ENCODE data around the gene PALM3.

Gene PALM3

DNA sequence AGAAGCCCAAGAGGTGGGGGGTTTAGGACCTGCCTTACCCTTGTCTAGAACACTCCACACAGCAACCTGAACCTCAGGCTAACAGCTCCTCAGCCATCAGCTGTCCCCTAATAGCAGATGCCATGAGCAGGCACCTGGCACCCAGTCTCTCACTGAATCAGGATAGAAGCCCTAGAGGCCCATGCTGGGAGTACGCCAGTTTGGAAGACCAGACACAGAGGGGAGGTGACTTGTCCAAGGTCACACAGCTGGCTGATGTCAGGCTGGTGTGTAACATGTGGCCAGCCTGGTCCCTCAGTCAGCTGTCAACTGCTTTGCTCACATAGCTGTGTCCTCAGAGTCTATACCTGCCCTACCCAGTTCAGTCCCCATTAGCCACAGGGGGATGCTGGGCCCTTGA, 41.4 kb upstream of the PALM3 start:
- H3K4me3 ChIP-seq (ENCODE audit: low read depth, low read length): no peak overlapping the region
- DNase-seq (ENCODE audit: low read depth): no peak
- TF ChIP-seq, protein P1, sequence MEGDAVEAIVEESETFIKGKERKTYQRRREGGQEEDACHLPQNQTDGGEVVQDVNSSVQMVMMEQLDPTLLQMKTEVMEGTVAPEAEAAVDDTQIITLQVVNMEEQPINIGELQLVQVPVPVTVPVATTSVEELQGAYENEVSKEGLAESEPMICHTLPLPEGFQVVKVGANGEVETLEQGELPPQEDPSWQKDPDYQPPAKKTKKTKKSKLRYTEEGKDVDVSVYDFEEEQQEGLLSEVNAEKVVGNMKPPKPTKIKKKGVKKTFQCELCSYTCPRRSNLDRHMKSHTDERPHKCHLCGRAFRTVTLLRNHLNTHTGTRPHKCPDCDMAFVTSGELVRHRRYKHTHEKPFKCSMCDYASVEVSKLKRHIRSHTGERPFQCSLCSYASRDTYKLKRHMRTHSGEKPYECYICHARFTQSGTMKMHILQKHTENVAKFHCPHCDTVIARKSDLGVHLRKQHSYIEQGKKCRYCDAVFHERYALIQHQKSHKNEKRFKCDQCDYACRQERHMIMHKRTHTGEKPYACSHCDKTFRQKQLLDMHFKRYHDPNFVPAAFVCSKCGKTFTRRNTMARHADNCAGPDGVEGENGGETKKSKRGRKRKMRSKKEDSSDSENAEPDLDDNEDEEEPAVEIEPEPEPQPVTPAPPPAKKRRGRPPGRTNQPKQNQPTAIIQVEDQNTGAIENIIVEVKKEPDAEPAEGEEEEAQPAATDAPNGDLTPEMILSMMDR (IDR thresholded peaks at IDR 0.05; ENCODE audit: low read depth, low read length, missing control alignments): no peak

DNA sequence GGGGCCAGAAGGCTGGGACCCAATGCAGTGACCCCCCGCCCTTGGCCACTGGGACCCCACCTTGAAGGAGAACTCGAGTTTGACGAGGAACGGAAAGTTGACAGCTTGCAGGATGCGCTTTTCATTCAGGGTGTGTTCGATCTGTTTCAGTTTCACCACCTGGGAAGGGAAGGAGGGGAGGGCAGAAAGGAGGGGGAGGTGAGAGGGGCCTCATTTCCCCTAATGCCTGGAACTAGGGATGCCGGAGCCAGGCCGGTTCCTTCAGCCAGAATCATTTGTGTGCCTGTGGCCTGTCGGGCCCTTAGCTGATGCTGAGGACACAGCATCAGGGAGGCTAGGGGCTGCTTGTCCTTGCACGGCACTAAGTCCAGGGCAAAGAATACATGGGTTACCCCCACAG, 40.9 kb upstream of the PALM3 start:
- no peak for DNase-seq (ENCODE audit: low read depth)
- H3K4me3 ChIP-seq (ENCODE audit: low read depth, low read length): no peak overlapping the region
- TF ChIP-seq, protein P1 (IDR thresholded peaks at IDR 0.05; ENCODE audit: low read depth, low read length, missing control alignments): no peak

DNA sequence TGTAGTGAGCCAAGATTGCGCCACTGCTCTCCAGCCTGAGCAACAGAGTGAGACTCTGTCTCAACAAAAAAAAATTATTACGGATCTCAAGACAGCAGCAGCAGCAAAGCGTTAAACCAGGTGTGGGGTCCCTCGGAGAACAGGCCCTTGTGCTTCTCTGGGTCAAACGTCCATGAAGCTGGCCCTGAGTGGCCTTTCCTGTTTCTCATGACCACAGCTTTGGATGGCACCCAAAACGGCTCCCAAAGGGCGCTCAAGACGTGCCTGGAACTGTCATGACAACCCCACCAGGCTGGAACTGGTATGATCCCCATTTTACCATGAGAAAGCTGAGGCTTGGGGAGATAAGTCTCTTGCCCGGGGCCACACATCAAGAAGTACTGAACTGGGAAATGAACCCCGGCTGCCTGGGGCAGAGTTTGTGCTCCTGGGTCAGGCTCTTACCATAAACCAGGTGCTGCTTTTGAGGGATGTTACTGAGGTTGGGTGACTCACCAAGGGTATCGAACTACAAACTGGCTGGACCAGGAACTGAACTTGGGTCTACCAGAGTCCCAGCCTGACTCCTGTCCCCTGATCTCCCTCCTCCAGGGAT, 40.3 kb upstream of the PALM3 start:
- no peak overlapping the region for H3K4me3 ChIP-seq (ENCODE audit: low read depth, low read length)
- TF ChIP-seq, protein P1 (IDR thresholded peaks at IDR 0.05; ENCODE audit: low read depth, low read length, missing control alignments): no peak
- no peak for DNase-seq (ENCODE audit: low read depth)

DNA sequence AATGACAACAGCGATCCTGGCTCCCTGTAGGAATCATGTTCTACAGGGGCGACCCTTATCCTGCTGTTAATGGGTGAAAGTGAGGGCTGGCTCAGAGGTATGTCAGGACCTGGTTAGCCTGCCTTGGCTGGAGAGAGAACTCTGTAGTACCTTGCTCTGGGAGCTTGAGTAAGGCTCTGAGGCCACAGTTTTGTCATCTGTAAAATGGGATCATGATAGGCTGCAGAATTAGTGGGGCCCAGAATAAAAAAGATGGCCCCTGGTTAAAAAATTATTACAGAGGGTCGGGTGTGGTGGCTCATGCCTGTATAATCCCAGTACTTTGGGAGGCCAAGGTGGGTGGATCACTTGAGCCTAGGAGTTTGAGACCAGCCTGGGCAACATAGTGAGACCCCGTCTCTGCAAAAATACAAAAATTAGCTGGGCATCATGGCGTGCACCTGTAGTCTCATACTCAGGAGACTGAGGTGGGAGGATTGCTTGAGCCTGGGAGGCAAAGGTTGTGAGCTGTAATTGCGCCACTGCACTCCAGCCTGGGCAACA, 39.2 kb upstream of the PALM3 start:
- no peak overlapping the region for H3K4me3 ChIP-seq (ENCODE audit: low read depth, low read length)
- DNase-seq (ENCODE audit: low read depth): no peak
- TF ChIP-seq, protein P1 (IDR thresholded peaks at IDR 0.05; ENCODE audit: low read depth, low read length, missing control alignments): no peak

DNA sequence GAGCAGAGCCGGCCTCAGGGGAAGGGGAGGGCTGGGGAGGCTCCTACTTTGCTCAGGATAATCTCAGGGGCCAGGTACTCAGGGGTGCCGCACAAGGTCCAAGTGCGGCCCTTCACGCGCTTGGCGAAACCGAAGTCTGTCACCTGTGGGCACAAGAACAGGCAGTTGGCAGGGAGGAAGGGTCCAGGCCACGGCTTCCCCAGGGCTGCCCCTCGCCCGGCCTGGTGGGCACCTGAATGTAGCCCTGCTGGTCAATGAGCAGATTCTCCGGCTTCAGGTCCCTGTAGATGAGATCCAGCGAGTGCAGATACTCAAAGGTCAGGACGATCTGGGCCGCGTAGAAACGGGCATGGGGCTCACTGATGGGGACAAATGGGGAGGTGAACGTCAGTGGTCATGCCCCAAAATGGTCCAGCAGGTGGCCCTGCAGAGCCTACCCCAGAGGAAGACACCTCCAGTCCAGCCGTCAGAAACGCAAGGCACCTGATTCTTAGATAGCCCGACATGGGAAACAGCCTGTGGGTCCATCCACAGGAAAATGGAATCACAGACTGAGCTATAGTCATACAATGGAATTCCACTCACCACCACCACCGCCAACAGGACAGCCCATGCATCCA, 35.8 kb upstream of the PALM3 start:
- TF ChIP-seq, protein P1 (IDR thresholded peaks at IDR 0.05; ENCODE audit: low read depth, low read length, missing control alignments): no peak
- no peak for DNase-seq (ENCODE audit: low read depth)
- H3K4me3 ChIP-seq (ENCODE audit: low read depth, low read length): no peak overlapping the region

DNA sequence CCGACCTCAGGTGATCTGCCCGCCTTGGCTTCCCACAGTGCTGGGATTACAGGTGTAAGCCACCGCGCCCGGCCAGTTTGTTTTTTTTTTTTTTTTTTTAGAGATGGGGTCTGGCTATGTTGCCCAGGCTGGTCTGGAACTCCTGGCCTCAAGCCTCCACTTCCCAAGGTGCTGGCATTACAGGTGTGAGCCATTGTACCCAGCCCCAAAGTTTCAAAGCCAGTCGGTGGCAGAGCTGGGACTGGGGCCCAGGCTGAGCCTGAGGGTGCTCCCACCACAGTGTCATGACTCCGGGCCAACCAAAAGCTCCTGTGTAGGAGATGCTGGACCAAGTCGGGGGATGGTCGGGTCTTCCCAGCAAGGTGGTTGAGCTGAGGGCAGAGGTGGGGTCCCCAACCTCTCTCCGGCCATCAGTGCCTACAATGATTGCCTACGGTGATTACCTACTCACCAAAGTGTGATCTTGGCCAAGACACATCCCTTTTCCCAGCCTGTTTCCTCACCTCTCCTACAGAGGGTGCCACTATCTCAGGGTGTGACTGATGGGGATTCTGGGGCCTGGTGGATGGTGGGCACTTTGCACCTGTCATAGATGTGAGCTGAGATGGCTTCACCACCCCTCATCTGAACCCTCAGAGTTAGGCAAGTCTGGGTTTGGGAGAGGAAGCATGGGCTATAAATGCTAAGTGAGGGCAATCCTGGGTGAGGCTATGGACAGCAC, 34.6 kb upstream of the PALM3 start:
- TF ChIP-seq, protein P1 (IDR thresholded peaks at IDR 0.05; ENCODE audit: low read depth, low read length, missing control alignments): no peak
- DNase-seq (ENCODE audit: low read depth): no peak
- no peak overlapping the region for H3K4me3 ChIP-seq (ENCODE audit: low read depth, low read length)

All from GM12864 (cell line).